ENCODE results near the gene ATP10A. TPM values are rescaled to one million over a fixed set of nuclear protein-coding genes. Genes with fewer than 3 reads are reported as not detected.

The ATP10A gene
- total RNA-seq, 4 donors from 2014 or later = 1.6 to 8.2 (median 3.7) TPM

GRCh38 chr15:25742041-25742730, 120.9 kb downstream of the ATP10A start:
- no peak for DNase-seq (ENCODE audit: low spot score in 2 of 2)
- intact Hi-C loops (cut with DNase I; ENCODE audit: low total_unique reads) = no loop called here
- WGBS, 2 donors = 76 to 87% methylated on average over 19 of the region's 19 CpGs
- TF ChIP-seq POLR2A (IDR thresholded peaks at IDR 0.05) = no peak
- no peak for TF ChIP-seq CTCF (IDR thresholded peaks at IDR 0.05)
- H3K4me3 ChIP-seq (ENCODE audit: low read depth, poor library complexity, severe bottlenecking) = no peak overlapping the region

DNA sequence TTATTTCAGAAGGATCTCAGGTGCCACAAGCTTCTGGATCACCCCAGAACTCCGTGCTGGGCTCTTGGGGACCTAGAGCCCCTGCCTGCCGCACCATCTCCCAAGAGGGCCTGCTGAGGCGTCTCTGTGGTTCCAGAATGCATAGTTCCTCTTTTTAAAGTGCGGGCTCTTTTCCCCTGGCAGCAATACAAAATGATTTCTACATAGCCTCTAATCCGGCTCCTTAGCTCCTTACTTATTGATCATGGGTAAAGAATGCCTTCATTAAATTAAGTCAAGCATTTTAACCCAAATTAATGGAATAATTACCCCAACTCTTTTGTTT, 121.9 kb downstream of the ATP10A start:
- TF ChIP-seq CTCF (IDR thresholded peaks at IDR 0.05) (no peak), POLR2A (IDR thresholded peaks at IDR 0.05) (no peak)
- no peak overlapping the region for H3K4me3 ChIP-seq (ENCODE audit: low read depth, poor library complexity, severe bottlenecking)
- no peak for DNase-seq (ENCODE audit: low spot score in 2 of 2)
- intact Hi-C loops (cut with DNase I; ENCODE audit: low total_unique reads) = no loop called here
- WGBS, 2 donors = 66 to 81% methylated on average over 5 of the region's 5 CpGs

DNA sequence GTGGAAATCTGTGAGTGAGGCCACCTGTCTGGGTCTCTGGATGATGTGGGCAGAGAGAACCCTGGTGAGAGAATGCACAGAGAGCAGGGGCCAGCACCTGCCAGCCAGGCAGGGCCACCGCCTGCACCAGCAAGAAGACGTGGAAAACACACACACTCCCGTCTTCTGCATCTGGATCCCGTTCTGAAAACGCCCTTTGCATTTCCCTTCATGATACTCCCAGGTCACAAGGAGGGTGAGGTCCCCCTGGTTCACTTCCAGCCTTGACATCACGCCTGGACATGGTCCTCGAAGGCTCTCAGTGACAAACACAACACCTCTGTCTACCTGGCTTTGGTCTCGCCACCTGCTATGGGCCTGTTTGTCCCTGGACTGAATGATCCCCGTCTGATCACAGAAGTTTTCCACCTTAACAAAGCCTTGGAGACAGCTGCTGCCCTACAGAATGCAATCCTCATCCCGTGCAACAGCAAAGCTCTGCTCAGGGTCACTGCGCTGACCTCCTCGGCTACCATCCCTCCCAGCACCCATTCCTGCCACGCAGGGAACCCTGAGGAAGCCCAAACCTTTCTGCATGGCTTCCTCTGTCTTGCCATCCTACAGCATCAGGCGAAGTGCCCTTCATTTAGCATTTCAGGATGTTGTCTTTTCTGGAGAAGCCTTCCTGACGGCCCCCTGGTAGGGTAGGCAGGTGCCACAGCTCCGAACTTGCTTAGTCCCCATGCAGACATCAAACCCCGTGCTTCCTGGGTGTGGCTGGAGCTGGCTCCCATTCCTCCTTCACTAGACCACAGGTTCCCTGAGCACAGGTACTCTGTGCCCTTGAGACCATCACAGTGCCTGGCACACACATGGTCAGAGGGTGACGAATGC, 122.5 kb downstream of the ATP10A start:
- intact Hi-C loops (cut with DNase I; ENCODE audit: low total_unique reads) = no loop called here
- TF ChIP-seq CTCF (IDR thresholded peaks at IDR 0.05) (no peak), POLR2A (IDR thresholded peaks at IDR 0.05) (no peak)
- no peak for DNase-seq (ENCODE audit: low spot score in 2 of 2)
- H3K4me3 ChIP-seq (ENCODE audit: low read depth, poor library complexity, severe bottlenecking) = no peak overlapping the region
- WGBS, 2 donors = 75 to 84% methylated on average over 18 of the region's 18 CpGs

DNA sequence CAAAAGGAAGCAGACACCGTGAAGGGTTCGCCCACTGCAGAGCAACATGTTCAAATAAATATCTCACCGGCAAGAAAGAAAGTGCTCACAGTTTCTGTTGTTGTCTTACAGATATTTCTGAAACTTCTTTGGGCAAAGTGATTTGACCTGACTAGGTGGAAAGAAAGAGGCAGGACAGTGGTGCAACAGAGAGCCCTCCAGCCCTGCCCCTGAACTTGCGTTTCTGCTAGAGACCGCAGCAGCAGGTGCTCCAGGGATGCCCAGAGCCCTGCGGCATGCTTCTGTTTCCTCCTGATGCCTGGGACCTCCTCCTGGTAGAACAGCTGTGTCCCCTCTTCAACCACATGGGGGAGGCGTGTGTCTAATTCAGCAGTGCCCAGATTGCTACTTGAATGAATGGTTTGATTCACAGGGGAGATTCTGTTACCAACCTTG, 123.4 kb downstream of the ATP10A start:
- no peak for DNase-seq (ENCODE audit: low spot score in 2 of 2)
- no peak overlapping the region for H3K4me3 ChIP-seq (ENCODE audit: low read depth, poor library complexity, severe bottlenecking)
- TF ChIP-seq POLR2A (IDR thresholded peaks at IDR 0.05) (no peak), CTCF (IDR thresholded peaks at IDR 0.05) (no peak)
- intact Hi-C loops (cut with DNase I; ENCODE audit: low total_unique reads) = no loop called here
- WGBS, 2 donors = 66 to 72% methylated on average over 7 of the region's 7 CpGs

DNA sequence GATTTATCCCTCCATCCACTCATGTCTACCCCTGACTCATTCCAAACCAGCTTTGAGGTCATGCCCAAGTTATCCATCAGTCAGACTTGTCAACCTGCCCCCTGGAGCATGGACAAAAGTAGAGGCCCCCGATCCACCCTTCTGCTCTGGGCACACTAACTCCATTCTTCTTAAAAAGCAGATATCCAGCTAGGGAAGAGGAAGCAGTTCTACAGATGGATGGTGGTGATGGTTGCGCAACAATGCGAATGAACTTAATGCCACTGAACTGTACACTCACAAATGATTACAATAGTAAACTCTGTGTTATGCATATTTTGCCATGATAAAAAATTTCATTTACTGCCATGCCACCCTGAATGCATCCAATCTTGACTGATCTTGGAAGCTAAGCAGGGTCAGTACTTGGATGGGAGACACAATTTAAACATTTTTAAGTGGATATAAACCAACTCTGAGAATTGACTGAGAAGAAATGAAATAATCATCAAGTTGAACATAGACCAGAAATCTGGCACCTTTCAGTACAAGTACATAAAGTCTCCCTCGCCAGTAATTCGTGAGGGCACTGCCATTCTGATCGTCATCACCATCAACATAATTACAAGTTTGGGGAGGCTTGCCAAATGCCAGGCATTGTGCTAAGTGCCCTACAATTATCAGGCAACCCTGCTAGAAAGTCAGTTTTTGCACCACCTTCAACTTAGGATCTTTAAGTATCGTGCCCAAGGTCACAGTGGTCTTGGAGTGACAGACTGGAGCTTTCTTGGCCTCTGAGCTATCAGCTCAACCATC, 124.8 kb downstream of the ATP10A start:
- intact Hi-C loops (cut with DNase I; ENCODE audit: low total_unique reads) = no loop called here
- H3K4me3 ChIP-seq (ENCODE audit: low read depth, poor library complexity, severe bottlenecking) = no peak overlapping the region
- DNase-seq (ENCODE audit: low spot score in 2 of 2) = no peak
- 68 to 73% methylated on average over 7 of the region's 7 CpGs for WGBS, 2 donors
- TF ChIP-seq CTCF (IDR thresholded peaks at IDR 0.05) (no peak), POLR2A (IDR thresholded peaks at IDR 0.05) (no peak)
